Nephron (organoid): ENCODE measurements around the gene PARD3.

Experiments used
- H3K27ac Mint-ChIP-seq, 3 experiments: 2 replicates each; pipeline ENCODE4 v1.8.0; 2020; ENCODE audit warnings: mixed read lengths in 3 of 3, mild to moderate bottlenecking in 2 of 3, moderate library complexity in 1 of 3
- H3K27me3 Mint-ChIP-seq: 2 replicates; pipeline ENCODE4 v1.8.0; 2021; ENCODE audit warnings: low read depth, mild to moderate bottlenecking, moderate library complexity, mixed read lengths
- H3K36me3 Mint-ChIP-seq: 2 replicates; pipeline ENCODE4 v1.8.0; 2020; ENCODE audit warnings: low read depth, mixed read lengths
- H3K4me1 Mint-ChIP-seq: 2 replicates; pipeline ENCODE4 v1.8.0; 2020; ENCODE audit warnings: mixed read lengths
- H3K4me3 Mint-ChIP-seq, 3 experiments: 2 replicates each; pipeline ENCODE4 v1.8.0; 2020; ENCODE audit warnings: mild to moderate bottlenecking in 3 of 3, mixed read lengths in 3 of 3, moderate library complexity in 2 of 3
- H3K9me3 Mint-ChIP-seq: 2 replicates; pipeline ENCODE4 v1.8.0; 2020; ENCODE audit warnings: mixed read lengths
- CTCF ChIP-seq, 3 experiments: fragments of 200-600 bp; sonication (generic); IDR thresholded peaks; one replicate each; pipeline ENCODE4 v1.5.0; 2021; ENCODE audit warnings: antibody characterized with exemption in 3 of 3; ENCODE audit not compliant: unreplicated experiment in 3 of 3

Gene PARD3

GRCh38 chr10:34858003-34858402, 42.9 kb upstream of the PARD3 start:
- H3K4me1 Mint-ChIP-seq, result peaks cover 16% of the 10 kb centered on the region
- no peaks in the 10 kb centered on the region for H3K9me3 Mint-ChIP-seq
- no peak overlapping the region for H3K4me3 Mint-ChIP-seq
- no peak for TF ChIP-seq CTCF (IDR thresholded peaks at IDR 0.05; ENCODE audit: unreplicated experiment in 3 of 3)
- H3K27me3 Mint-ChIP-seq, result no peaks in the 10 kb centered on the region
- no peak overlapping the region for H3K27ac Mint-ChIP-seq
- H3K36me3 Mint-ChIP-seq, result no peaks in the 10 kb centered on the region

GRCh38 chr10:34854147-34854601, 39.1 kb upstream of the PARD3 start:
- TF ChIP-seq CTCF (IDR thresholded peaks at IDR 0.05; ENCODE audit: unreplicated experiment in 3 of 3), result no peak

GRCh38 chr10:34853357-34853756, 38.3 kb upstream of the PARD3 start:
- H3K27me3 Mint-ChIP-seq, result no peaks in the 10 kb centered on the region
- no peak for TF ChIP-seq CTCF (IDR thresholded peaks at IDR 0.05; ENCODE audit: unreplicated experiment in 3 of 3)
- no peaks in the 10 kb centered on the region for H3K9me3 Mint-ChIP-seq
- no peak overlapping the region for H3K27ac Mint-ChIP-seq
- H3K36me3 Mint-ChIP-seq, result no peaks in the 10 kb centered on the region
- H3K4me1 Mint-ChIP-seq, result peaks cover 6% of the 10 kb centered on the region
- H3K4me3 Mint-ChIP-seq, result no peak overlapping the region

More at GRCh38 chr10:34854147-34854601, 39.1 kb upstream of the PARD3 start:
- Mint-ChIP-seq H3K36me3 (no peaks in the 10 kb centered on the region), H3K27ac (peak overlapping the region; percentile 11 to 65 (median 42)), H3K4me3 (peak overlapping the region in 2 of 3 experiments; percentile 39 to 53), H3K9me3 (no peaks in the 10 kb centered on the region), H3K4me1 (peaks cover 6% of the 10 kb centered on the region), H3K27me3 (no peaks in the 10 kb centered on the region)

GRCh38 chr10:34850558-34850957, 35.5 kb upstream of the PARD3 start:
- no peak overlapping the region for H3K27ac Mint-ChIP-seq
- TF ChIP-seq CTCF (IDR thresholded peaks at IDR 0.05; ENCODE audit: unreplicated experiment in 3 of 3), result no peak
- peaks cover 6% of the 10 kb centered on the region for H3K4me1 Mint-ChIP-seq
- H3K27me3 Mint-ChIP-seq, result no peaks in the 10 kb centered on the region
- H3K4me3 Mint-ChIP-seq, result no peak overlapping the region
- H3K36me3 Mint-ChIP-seq, result no peaks in the 10 kb centered on the region
- no peaks in the 10 kb centered on the region for H3K9me3 Mint-ChIP-seq

- Mint-ChIP-seq H3K4me3 (no peak overlapping the region), H3K36me3 (no peaks in the 10 kb centered on the region), H3K27ac (no peak overlapping the region), H3K4me1 (peaks cover 7% of the 10 kb centered on the region), H3K27me3 (no peaks in the 10 kb centered on the region), H3K9me3 (no peaks in the 10 kb centered on the region)
- no peak for TF ChIP-seq CTCF (IDR thresholded peaks at IDR 0.05; ENCODE audit: unreplicated experiment in 3 of 3)
Observed at GRCh38 chr10:34850036-34850435, 34.9 kb upstream of the PARD3 start.

- no peaks in the 10 kb centered on the region for H3K27me3 Mint-ChIP-seq
- peaks cover 8% of the 10 kb centered on the region for H3K4me1 Mint-ChIP-seq
- no peaks in the 10 kb centered on the region for H3K36me3 Mint-ChIP-seq
- no peak for TF ChIP-seq CTCF (IDR thresholded peaks at IDR 0.05; ENCODE audit: unreplicated experiment in 3 of 3)
- H3K9me3 Mint-ChIP-seq, result no peaks in the 10 kb centered on the region
- no peak overlapping the region for H3K27ac Mint-ChIP-seq
- H3K4me3 Mint-ChIP-seq, result no peak overlapping the region
Observed at GRCh38 chr10:34845070-34845469, 30.0 kb upstream of the PARD3 start.
